Left lung (tissue), 10 donors: ENCODE data around the gene CCDC74A. TPM values are rescaled to one million over a fixed set of nuclear protein-coding genes. Genes with fewer than 3 reads are reported as not detected.
A peak's percentile ranks its signal among the peaks of the same experiment; 100 is the strongest.
"Not testable (repeated sequence)": the region's sequence is repeated elsewhere in the genome, so short reads cannot be mapped to it uniquely, and the experiment has no call there.

Experiments used
- ATAC-seq: fragments of 200-7000 bp; cut with Tn5 transposase; one replicate; pipeline ENCODE4 v1.9.1; 2020; ENCODE audit warnings: moderate library complexity
- DNase-seq, 4 donors: peaks; one replicate each; pipeline ENCODE4 v3.0.0-alpha.2; 2013 to 2020
- H3K27ac ChIP-seq, 2 donors: fragments of 200-600 bp; sonication (generic) in 1 of 2; one replicate each; pipeline versions ENCODE4 v1.5.0 to v1.8.0; 2020 to 2021
- H3K27me3 ChIP-seq, 2 donors: fragments of 200-600 bp; sonication (generic) in 1 of 2; one replicate each; pipeline versions ENCODE4 v1.5.0 to v1.8.0; 2020 to 2021
- H3K36me3 ChIP-seq, 2 donors: fragments of 200-600 bp; sonication (generic) in 1 of 2; one replicate each; pipeline versions ENCODE4 v1.5.0 to v1.8.0; 2020 to 2021
- H3K4me1 ChIP-seq, 2 donors: fragments of 200-600 bp; one replicate each; pipeline ENCODE4 v1.8.0; 2021
- H3K4me3 ChIP-seq, 2 donors: fragments of 200-600 bp; sonication (generic) in 1 of 2; one replicate each; pipeline versions ENCODE4 v1.5.0 to v1.8.0; 2020 to 2021; ENCODE audit warnings: mild to moderate bottlenecking in 1 of 2
- H3K9me3 ChIP-seq, 2 donors: fragments of 200-600 bp; sonication (generic) in 1 of 2; one replicate each; pipeline versions ENCODE4 v1.5.0 to v1.8.0; 2020 to 2021
- CTCF ChIP-seq, 2 donors: fragments of 200-600 bp; sonication (generic) in 1 of 2; IDR thresholded peaks; one replicate each; pipeline versions ENCODE4 v1.5.0 to v1.8.0; 2021; ENCODE audit warnings: antibody characterized with exemption in 2 of 2
- intact Hi-C, 2 donors: fragments of 100-400 bp; cut with DNase I; formaldehyde crosslinking; loops; one replicate each; pipeline versions ENCODE4 v1.11.2 to v1.14.2; 2022
- polyA plus RNA-seq, 6 donors: library from polyadenylated mRNA; unstranded; fragments of 120-200 nt; gene quantifications; one replicate each; pipeline ENCODE4 v1.2.1, GENCODE V29; 2013; ENCODE audit not compliant: insufficient read length in 6 of 6
- total RNA-seq, 2 donors: library from RNA; stranded (reverse); fragmentation: NEBNext Ultra II Directional; extraction: Animal tissue kit (Norgen Biotek cat#: 25700); gene quantifications; one replicate each; pipeline ENCODE4 v1.2.1, GENCODE V29; 2021
- donor health status: DM: no; HTN: yes; CAD: no.
- donor health status: DM: no; HTN: no; CAD: no.

Gene CCDC74A
- total and polyA plus RNA-seq, 8 donors: 2.7 to 10.6 (median 7.6) TPM

DNA sequence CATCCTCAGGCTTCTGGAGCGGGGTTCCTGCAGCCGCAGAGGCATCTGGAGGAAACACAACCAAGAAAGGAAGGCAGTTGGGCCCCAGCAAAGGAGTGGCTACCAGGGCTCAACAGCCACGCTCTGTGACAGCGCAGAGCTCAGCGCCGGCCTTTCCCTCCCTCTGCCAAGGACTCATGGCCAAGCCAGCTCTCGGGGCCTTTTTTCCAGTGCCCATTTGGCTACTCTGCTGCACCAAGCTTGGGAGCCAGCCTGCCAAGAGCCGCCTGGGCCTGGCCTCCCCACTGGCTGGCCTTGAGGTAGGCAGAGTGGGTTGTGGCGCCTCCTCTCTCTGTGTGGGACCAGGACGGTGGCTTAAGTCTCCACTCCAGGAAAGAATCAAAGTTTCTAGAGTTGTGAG, 7.2 kb upstream of the CCDC74A start:
- H3K27me3 ChIP-seq: no peaks in the 10 kb centered on the region
- DNase-seq: no peak
- no peak for ATAC-seq
- no peaks in the 10 kb centered on the region for H3K9me3 ChIP-seq
- H3K4me3 ChIP-seq: no peak overlapping the region
- no peak for TF ChIP-seq CTCF (IDR thresholded peaks at IDR 0.05)
- H3K27ac ChIP-seq: no peak overlapping the region
- no peaks in the 10 kb centered on the region for H3K4me1 ChIP-seq
- peaks cover 0 to 48% of the 10 kb centered on the region in 2 donors for H3K36me3 ChIP-seq
- intact Hi-C loops: no loop called here

DNA sequence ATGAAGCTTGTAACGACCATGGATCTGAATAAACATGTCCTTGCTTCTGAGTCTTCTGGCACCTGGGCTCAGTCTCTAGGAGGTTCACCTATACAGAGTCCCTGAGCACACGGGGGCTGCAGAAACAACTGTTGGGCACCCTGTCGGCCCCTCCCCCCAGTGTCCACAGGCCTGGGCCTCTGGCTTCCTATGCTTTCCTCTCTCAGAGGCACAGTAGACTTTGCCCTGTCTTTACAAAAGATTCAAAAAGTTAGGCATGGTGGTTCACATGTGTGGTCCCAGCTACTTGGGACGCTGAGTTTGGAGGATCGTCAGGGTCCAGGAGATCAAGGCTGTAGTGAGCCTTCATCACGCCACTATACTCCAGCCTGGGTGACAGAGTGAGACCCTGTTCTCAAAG, 6.2 kb upstream of the CCDC74A start:
- peaks cover 0 to 44% of the 10 kb centered on the region in 2 donors for H3K36me3 ChIP-seq
- H3K9me3 ChIP-seq, H3K4me3 ChIP-seq, ATAC-seq, H3K27ac ChIP-seq, H3K27me3 ChIP-seq, H3K4me1 ChIP-seq, intact Hi-C loops, DNase-seq: not testable (repeated sequence)

DNA sequence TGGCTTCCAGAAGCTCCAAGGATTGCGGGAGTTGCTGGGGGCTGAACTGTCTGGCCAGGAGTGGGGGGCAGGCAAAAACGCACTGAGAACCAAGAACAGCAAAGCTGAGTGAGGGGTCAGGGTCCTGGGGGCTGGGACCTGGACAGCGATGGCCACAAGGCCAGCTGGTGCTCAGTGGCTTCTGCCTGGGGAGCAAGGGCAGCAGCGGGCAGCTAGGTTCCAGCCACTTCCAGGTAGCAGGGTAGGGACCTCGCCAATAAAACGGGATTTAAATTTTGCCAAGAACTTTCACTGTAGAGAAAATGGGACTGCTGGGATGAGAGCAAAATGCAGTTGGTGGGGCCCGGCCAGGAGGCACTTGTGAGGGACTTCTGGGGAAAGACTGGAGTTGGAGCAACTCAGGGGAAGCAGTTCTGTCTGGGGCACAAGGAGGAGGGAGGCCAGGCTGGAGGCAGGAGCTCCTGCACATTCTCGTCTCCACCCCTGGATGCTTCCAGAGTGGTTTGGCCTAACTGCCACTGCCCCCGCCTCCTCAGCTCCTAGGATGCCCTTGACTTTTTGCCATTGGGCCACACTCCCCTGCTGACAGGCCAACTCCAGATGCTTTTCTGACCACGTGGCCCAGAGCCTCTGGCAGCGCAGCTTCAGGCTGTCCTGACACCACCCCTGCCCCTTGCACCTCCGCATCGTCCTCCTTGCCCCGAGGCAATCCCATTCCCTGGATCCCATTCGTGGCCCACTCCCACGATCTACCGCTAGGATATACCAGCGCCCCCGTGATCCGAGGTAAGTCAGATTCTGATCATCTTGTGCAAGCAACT, 5.5 kb upstream of the CCDC74A start:
- Histone ChIP-seq H3K9me3 (no peaks in the 10 kb centered on the region), H3K27me3 (peaks cover 0 to 9% of the 10 kb centered on the region in 2 donors), H3K36me3 (peaks cover 0 to 37% of the 10 kb centered on the region in 2 donors), H3K4me1 (no peaks in the 10 kb centered on the region), H3K27ac (no peak overlapping the region), H3K4me3 (no peak overlapping the region)
- DNase-seq: peak in 1 of 4 donors; percentile 60
- TF ChIP-seq CTCF (IDR thresholded peaks at IDR 0.05): no peak
- intact Hi-C loops: no loop called here
- ATAC-seq: no peak

GRCh38 chr2:131525256-131525655, 2.4 kb upstream of the CCDC74A start:
- peaks cover 0 to 39% of the 10 kb centered on the region in 2 donors for H3K27me3 ChIP-seq
- H3K27ac ChIP-seq, DNase-seq, H3K36me3 ChIP-seq, H3K4me3 ChIP-seq, intact Hi-C loops, H3K9me3 ChIP-seq, H3K4me1 ChIP-seq, ATAC-seq: not testable (repeated sequence)

- H3K9me3 ChIP-seq, H3K4me1 ChIP-seq, intact Hi-C loops, H3K36me3 ChIP-seq, H3K27ac ChIP-seq: not testable (repeated sequence)
- DNase-seq (peak in 2 of 4 donors; percentile 13 to 75), ATAC-seq (peak; percentile 2)
- Histone ChIP-seq H3K27me3 (peaks cover 0 to 39% of the 10 kb centered on the region in 2 donors), H3K4me3 (peak overlapping the region in 1 of 2 donors; percentile 31)
Observed at GRCh38 chr2:131528981-131529863, 1.5 kb downstream of the CCDC74A start.

DNA sequence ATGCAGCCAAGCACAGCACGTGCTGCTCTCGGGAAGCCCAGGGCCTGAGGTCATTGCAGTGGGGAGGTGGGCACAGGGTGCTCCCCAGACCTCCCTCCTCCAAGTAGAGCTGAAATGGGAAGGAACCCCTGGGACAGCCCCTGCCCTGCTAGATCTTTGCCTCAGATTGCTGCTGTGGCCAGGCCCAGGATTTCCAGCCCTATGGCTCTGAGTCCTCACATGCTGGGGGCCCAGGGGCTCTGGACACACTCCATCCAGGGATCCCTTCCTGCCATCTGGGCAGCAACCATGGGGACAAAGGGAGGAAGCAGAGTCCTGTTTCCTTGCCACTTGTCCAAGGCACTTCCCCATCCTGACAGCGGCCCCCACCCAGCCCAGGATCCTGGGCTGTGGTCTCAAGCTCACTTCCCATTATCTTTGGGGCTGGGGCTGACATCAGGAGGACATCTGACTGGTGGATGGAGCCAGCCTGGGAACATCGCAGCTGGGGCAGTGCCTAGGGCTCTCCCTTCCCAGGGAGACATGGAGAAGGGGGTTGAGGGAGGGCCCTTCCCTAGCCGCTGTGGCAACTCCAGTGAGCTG, 2.3 kb downstream of the CCDC74A start:
- intact Hi-C loops, ATAC-seq, H3K4me3 ChIP-seq, H3K27ac ChIP-seq, H3K9me3 ChIP-seq, H3K36me3 ChIP-seq, H3K4me1 ChIP-seq: not testable (repeated sequence)
- peak in 1 of 4 donors; percentile 50 for DNase-seq
- peaks cover 0 to 39% of the 10 kb centered on the region in 2 donors for H3K27me3 ChIP-seq

- H3K9me3 ChIP-seq, H3K4me1 ChIP-seq, ATAC-seq, H3K27ac ChIP-seq, intact Hi-C loops, H3K4me3 ChIP-seq, H3K36me3 ChIP-seq: not testable (repeated sequence)
- peaks cover 0 to 39% of the 10 kb centered on the region in 2 donors for H3K27me3 ChIP-seq
- peak in 1 of 4 donors; percentile 60 for DNase-seq
Observed at GRCh38 chr2:131530626-131531344, 3.1 kb downstream of the CCDC74A start.

- ATAC-seq, H3K4me1 ChIP-seq, intact Hi-C loops, H3K36me3 ChIP-seq, H3K4me3 ChIP-seq, H3K27ac ChIP-seq, H3K9me3 ChIP-seq: not testable (repeated sequence)
- DNase-seq: peak in 1 of 4 donors; percentile 38
- peaks cover 0 to 35% of the 10 kb centered on the region in 2 donors for H3K27me3 ChIP-seq
Observed at GRCh38 chr2:131531547-131532185, 4.0 kb downstream of the CCDC74A start.

DNA sequence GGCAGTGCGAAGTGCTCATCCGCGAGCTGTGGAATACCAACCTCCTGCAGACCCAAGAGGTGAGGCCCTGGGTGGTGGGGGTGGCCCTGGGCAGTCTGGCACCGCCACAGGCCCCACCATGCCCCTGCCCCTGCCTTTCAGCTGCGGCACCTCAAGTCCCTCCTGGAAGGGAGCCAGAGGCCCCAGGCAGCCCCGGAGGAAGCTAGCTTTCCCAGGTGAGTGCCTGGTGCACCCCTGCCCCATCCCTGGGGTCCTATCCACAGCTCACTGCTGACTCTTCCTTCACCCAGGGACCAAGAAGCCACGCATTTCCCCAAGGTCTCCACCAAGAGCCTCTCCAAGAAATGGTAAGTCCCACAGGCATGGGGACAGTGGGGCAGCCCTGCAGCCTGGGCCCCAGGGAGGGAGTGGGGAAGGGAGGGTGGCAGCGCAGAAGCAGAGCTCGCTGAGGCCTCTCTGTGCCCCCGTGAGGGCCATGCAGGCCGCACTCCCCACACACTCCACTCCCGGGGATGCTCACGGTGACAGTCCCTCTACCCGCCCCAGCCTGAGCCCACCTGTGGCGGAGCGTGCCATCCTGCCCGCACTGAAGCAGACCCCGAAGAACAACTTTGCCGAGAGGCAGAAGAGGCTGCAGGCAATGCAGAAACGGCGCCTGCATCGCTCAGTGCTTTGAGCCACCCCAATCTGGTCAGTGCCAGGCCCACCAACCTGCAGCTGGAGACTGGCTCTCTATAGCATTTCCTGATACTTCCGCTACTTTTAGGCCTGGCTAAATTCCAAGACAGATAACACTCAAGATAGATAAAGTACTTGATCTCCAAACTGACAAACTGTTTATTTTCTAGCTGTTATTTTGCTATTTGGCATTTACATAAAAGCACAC, 5.3 kb downstream of the CCDC74A start:
- peak in 1 of 4 donors; percentile 56 for DNase-seq
- H3K36me3 ChIP-seq, H3K27ac ChIP-seq, intact Hi-C loops, H3K4me3 ChIP-seq, H3K9me3 ChIP-seq, H3K4me1 ChIP-seq, ATAC-seq: not testable (repeated sequence)
- peaks cover 0 to 22% of the 10 kb centered on the region in 2 donors for H3K27me3 ChIP-seq
